NCI-H2107 (cell line): ENCODE results near the gene FBXO9.

ENCODE experiments used
- DNase-seq: peaks from one replicate; lab custom pipeline; 2025; lab: John Stamatoyannopoulos, UW

FBXO9 gene

DNA sequence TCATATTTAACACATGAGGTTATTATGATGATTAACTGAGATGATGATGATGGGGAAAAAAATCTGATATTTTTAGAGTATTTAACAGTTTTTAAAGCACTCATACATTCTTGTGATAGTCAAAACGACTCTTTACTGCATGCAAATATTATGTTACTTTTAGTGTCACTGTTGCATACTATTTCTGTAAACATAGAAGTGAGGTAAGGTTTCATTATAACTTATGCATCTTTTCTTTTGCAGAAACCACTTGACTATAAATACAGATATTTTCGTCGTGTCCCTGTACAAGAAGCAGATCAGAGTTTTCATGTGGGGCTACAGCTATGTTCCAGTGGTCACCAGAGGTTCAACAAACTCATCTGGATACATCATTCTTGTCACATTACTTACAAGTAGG is 30.1 kb downstream of the FBXO9 start:
- no peak for DNase-seq

DNA sequence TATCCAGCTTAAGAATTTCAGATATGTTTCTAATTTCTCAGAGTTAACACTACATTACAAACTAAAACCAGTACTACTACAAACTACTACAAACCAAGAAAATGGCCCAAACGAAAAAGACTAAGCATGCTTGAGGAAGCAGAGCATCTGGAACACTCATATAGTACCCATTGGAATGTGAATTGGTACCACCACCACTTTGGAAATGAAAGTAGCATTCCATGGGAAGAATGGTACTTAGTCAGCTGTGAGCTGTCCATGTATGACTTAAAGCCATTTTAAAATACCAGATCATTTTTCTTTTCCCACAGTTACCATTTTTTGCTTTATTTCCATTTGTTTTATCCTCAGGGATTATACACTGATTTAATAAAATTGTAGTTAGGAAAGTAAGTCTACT is 30.5 kb downstream of the FBXO9 start:
- no peak for DNase-seq

DNA sequence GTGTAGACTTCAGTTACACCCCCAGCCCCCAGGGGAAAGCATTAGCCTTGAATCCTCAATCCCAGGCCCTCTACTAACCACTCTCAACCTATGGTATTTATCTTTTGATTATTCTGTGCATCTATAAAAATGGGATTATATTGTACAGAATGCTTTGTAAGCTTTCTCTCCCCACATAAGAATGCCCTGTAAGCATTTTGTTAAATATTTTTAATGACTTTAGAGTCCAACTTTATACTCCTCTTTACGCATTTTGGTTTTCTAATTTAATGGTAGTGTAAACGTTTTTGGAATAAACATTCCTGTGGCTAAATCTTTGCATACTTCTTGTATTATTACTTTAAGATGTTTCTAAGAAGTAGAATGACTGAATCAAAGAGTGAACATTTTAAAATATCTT is 35.4 kb downstream of the FBXO9 start:
- DNase-seq, result no peak

DNA sequence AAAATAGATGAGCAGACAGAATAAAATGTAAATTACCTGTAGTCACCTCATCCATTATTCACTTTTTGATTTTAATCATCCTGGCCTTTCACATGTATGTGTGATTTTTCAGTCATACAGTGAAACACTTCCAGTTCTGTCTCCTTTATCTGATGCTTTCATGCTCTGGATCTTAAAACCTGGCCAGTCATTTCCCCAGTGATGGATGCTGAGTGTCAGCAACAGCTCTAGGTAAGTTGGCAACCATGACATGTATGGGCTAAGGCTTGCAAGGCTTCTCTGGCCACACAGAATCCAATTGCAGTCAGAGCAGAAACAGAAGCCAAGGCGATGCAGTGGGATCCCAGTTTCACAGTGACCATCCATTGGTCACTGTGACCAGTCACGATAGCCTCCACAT is 35.8 kb downstream of the FBXO9 start:
- no peak for DNase-seq

DNA sequence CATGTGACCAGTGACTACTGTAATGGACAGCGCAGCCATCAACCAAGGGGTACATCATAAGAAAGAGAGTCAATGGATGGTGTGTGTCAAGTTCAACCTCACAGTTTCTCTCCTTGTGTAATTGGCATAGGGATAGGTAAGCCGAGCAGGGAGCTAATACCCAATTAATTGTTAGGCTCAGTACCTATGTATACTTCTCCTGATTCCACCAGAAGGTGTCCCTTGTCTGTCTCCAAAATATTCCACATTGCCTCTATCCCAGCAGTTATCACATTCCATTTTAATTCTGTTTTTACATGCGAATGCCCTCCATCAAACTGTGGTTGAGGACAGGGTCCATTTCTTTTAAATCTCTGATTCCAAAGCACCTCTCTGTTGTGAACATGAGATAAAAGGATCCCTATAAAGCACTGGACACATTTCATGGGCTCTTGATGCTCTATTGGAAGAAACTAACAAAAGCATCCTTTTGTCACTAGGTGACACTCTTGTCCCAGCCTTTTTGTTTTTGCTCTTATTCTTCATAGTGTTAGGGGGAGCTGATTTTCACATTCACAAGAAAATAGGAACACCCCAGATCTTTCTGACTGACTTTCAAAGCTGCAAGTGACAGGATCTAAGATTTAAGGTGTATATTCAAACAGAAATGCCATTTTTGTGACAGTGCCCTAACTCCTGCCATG is 38.9 kb downstream of the FBXO9 start:
- no peak for DNase-seq

DNA sequence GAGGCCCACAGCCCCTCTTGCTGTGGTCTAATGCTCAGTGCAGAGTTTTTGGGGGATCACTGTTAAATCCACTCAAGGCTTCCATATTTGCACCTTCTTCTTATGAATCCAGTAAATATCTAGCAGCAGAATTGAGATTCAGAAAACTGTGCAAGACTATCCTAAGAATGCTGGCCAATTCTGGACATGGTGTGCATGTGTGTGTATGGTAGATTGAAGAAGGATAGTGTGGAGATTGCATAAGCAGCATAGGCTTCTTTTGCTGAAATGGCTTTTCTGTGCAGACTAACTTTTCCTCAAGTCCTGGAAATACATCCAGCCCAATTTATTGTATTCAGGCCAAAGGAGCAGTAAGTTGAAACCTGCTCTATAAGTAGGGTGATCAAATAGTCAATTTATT is 39.7 kb downstream of the FBXO9 start:
- DNase-seq, result no peak

DNA sequence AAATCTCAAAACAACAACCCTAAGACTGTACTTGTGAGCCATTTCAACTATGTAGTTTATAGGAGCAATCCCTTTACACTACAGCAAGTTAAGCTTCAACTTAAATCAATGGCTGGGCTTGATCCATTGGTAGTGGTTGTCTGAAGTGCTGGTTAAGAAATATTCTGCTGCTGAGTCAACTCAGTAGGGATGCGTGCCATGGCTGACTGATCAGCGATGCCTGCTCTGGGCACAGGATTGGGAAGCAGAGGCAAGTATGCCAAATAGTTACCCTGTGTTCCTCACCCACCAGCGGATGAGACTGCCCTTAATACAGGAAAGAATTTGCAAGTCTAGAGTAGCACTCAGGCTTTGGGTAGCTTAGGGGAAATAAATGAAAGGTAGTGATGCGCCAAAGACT is 41.9 kb downstream of the FBXO9 start:
- no peak for DNase-seq

DNA sequence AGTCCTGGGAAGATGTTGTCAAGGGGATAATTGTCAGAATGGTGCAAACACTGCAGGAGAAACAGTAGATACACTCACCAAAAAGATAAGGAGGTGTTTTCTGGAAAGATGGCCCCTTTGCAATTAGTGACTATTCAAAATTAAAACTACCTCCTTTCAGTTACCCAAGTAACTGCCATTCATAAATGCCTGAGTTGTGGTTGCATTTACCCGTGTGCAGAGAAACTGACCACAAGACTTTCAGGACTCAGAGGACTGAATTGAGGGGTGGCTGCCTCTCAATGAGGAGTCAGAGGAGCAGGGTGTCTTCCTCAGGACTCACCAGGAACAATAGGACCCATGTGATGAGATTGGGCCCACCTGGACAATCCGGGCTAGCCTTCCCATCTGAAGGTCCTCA is 44.4 kb downstream of the FBXO9 start:
- no peak for DNase-seq

DNA sequence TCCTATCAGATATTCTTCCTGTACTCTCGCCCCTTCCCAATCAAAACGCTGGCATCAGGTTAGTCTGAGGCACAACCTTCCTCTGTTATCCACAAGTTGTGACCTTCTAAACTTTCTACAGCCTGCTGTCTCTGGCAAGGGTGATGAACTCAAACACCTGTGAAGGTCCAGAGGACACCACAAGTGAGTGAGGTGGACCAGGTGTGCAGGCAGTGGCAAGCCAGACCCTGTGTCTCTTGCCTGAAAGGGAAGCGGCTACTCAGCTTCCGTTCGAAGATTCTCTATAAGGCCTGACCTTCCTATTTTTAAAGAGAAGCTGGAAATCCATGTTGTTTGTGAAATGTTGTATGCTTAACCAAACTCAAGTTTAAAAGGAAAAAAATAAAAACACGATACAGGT is 46.7 kb downstream of the FBXO9 start:
- no peak for DNase-seq

DNA sequence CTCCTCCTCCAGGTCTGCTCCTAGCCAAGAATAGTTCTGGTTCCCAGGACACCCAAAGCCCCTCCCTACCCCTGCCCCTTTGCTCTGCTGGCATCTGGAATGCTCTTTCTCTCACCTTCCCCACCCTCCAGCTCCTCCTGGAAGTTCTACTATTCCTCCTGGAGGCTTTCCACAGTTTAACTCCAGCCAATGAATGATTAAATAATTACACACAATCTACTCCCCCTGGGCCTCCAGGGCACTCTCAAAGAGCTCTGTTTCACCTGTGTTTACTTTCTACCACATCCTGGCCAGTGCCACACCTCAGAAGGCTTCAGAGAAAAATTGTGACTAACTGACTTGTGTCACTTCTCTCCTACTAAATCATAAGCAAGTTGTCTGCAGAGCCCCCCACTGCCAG is 47.2 kb downstream of the FBXO9 start:
- no peak for DNase-seq

DNA sequence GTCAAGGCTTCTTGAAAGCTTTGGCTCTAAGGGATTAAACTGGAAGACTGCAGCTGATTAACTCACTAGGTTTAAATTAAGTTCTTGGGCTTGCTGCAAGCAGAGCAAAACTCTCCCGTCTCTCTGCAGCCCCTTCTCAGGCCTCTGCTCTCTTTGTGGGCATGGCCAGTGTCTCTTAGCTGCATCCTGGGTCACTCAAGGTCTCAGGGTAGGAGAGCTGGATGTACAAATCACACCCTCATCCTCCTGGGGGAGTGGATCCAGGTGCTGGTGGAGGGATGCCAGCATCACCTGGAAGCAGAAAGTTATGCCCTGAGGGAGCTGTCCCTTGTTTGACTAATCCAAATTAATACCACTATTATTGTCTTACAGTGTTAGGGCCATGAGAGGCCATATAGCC is 47.7 kb downstream of the FBXO9 start:
- no peak for DNase-seq

DNA sequence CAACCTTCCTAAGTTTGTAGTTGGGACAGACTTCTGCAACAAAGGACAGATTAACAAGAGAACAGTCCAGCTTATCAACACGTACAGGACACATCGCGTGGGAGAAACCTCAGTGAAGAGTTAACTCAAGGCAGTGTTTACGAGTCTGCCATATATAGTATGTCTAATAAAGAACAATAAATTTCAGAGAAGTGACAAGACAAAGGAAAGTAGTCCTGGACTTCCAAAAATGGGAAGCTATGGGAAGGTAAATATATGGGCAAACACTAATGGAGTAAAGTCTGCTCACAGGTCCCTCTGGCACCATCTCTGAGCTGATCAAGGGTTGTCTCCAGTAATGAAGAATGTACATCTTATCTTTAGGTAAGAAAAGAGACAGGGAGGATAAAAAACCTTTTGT is 48.5 kb downstream of the FBXO9 start:
- DNase-seq, result no peak

DNA sequence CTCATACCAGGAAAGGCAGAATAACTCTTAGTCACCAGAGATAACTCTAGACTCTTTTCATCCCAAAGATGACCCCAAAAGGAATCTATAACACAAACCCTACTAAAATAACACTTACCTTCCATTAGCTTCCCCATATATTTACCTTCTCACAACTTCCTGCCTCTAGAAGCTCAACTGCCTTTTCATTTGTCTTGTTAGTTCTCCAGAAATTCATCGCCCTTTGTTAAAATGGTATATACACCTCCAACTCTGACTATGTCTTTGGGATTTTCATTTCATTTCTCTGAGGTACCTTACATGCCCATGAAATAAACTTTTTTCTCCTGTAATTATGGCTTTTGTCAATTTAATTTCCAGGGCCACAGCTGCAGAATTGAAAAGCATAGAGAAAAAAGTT is 49.9 kb downstream of the FBXO9 start:
- DNase-seq, result no peak

DNA sequence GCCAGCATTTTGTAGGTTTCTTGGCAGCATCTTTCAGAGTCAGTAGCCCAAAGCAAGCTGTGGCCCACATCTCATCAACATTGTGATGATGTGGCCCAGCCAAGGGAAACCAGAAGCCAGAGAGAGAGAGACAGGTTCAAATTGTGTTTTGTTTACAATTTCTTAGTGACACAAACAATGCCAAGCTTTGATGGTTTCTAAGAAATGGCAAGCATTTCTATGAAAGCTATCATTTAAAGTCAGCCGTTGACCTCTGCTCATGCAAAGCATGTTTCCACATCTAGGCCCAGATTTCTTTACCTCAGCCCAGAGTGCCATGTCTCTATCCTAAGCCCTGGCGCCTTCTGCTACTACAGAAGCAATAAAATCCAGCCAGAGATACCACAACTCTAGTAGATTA is 50.5 kb downstream of the FBXO9 start:
- no peak for DNase-seq

DNA sequence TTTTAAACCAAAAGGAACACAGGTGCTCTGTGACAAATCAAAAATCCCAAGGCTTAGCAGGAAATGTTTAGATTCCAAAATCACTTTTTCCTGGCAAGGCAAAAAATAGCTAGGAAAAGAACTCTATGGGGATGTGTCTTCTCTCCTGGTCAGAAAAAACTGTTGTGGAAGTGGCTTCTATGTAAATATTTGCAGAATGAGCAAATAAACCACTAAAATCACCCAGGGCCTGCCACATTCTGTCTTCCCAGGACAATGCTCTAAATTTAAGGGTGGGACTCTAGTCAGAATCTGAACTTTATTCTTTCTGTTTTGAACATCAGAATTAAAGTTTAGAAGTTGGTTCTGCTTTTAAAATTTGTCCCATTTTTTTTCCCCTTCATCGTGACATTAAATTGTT is 54.1 kb downstream of the FBXO9 start:
- no peak for DNase-seq

DNA sequence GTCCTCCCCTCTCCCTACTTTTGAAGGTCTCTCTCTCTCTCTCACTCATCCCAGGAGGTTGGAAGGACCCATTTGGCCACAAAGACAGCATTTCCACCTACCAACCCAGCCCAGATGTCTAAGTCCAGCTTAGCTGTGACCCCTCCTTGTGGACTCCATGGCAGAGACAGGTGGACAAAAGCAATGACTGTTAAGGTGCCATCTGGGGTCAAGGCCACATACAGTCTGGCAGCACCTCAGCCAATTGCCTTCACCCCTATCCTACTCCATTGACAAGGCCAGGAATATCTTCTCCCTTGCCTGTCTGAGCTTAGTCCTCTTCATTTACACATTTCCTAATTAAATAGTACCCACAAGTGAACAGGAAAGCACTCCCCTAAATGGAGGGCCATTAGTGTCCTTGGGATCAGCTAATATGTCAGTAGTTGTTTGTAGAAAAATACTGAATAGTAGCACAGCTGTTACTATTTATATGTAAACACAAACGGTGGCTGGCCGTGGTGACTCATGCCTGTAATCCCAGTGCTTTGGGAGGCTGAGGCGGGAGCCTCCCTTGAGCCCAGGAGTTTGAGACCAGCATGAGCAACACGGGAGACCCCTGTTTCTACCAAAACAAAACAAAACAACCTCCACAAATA is 54.7 kb downstream of the FBXO9 start:
- no peak for DNase-seq

DNA sequence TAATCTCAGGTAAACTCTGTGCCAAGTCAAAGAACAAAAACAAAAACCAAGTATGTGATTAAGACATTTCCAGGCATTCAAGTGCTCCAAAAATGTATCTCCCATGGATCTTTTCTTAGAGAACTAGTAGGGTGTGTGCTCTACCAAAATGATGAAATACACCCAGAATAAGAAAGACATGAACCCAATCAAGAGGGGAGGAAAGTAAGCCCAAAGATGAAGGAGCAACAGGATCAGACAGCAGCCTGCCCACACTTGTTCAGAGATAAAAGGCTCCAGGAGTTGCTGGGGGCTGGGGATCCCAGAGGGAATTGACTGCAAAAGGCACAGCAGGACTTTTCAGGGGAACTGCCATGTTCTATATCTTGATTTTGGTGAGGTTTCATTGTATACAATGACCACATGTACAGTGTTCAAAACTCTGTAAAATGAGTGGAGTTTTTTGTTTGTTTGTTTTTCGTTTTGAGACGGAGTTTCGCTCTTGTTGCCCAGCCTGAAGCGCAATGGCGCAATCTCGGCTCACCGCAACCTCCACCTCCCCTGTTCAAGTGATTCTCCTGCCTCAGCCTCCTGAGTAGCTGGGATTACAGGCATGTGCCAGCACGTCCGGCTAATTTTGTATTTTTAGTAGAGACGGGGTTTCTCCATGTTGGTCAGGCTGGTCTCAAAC is 59.1 kb downstream of the FBXO9 start:
- DNase-seq, result no peak

DNA sequence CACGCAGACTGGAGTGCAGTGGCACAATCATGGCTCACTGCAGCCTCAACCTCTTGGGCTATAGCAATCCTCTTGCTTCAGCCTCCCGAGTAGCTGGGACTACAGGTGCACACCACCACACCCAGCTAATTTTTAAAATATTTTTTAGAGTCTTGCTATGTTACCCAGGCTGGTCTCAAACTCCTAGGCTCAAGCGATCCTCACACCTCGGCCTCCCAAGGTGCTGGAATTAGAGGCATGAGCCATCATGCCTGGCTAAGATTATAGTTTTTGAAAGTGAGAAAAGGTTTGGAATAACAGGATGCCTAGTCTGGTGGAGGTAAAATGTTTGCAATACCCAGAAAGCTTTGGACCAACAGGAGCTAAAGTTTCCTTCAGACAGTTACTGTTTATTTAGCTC is 60.1 kb downstream of the FBXO9 start:
- no peak for DNase-seq

DNA sequence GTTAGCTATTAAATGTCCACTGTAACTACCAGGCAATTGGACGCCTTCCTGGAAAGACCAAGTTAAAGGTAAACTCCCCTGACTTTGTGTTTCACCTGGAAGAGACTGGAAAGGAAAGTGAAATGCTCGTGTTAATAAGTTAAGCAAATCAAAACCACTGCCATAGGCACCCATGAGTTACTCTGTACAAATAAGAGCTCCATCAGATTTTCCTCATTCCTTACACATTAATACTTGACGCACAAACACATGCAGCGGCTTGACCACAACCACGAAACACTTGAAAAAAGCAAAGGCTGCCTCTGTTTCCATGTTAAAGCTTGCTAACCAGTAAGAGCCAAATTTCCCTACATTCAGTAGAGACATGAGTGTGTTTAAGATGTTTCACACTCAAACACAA is 63.6 kb downstream of the FBXO9 start:
- DNase-seq, result no peak

DNA sequence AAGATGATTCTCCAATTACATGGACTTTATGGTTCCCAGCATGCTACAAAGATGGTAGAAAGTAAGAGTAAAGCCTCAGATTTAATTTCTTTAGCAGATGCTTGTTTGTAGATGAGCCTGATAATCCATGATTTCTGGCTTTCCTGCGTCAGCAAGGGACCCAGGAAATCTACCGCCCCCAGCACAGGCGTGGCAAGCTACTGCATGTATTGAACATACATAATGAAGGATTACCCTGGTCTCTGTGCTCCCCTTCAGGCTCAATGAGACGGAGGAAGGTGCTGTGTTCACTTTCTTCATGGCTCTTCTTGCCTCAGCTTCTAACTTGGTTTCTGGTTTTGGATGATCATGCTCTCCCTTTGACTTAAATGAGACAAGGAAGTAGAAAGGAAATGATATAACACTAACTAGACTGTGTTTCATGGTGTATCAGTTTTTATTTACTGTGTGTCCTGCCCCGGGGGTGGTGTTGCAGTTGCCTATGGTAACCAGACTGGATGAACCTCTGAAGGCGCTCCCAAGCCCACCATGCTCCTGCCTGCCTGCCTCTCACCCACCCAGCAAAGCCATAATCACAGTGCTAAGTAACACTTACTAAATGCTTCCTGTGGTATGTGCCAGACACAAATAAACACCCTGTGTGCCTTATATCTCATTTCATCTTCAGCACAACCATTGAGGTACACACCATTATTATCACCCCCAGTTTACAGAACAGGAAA is 65.5 kb downstream of the FBXO9 start:
- DNase-seq, result no peak

DNA sequence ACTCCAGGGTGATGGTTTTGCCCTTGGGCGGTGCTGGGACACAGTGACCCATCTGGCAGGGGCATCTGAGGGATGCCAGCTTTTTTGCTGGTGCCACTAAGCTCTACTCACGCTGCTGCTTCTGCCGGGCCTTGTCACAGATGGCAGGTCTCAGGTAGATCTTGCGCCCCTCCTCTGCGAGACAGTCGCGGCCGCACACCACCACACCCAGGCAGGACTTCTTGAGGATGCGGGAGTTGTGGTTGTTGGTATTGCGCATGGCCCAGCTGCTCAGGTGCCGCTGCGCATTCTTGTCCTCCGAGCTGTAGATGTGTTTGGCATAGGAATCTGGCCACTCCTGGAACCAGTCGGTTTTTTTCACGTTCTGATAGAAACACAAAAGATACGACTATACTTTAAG is 68.8 kb downstream of the FBXO9 start:
- no peak for DNase-seq

DNA sequence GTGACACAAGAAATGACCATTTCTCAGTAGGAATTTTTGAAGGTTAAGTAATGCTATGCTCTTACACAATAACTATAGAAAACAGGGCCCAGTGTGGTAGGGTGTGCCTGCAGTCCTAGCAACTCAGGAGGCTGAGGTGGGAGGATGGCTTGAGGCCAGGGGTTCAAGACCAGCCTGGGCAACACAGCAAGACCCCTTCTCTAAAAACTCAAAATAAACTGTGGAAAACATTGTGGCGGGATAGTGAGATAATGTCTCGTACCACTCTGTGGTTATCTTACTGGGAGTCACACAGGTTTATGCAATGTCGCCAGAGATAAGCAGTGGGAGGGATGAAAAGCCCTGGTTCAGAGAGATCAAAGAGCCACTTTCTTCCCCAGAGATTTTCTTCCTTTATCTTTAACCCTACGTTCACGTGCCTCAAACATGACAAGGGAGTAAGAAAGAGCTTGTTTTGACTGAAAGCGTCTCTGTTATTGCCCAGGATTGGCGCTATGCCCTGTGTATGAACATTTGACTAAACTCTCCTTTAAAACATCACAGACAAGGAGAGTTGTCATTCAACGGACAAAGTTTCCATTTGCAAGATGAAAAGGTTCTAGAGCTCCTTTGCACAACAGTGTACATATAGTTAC is 69.5 kb downstream of the FBXO9 start:
- no peak for DNase-seq
